Chondrocyte (in vitro differentiated cells): ENCODE measurements around the gene TMCC2. TPM values are rescaled to one million over a fixed set of nuclear protein-coding genes. Genes with fewer than 3 reads are reported as not detected.
A peak's percentile ranks its signal among the peaks of the same experiment; 100 is the strongest.

Experiments used
- DNase-seq: peaks from one replicate; pipeline ENCODE4 v3.0.0; 2021; ENCODE audit warnings: mixed read lengths, low spot score
- H3K27ac Mint-ChIP-seq: one replicate; pipeline ENCODE4 v1.8.0; 2021; ENCODE audit warnings: mild to moderate bottlenecking, moderate library complexity, mixed read lengths; ENCODE audit not compliant: unreplicated experiment
- H3K27me3 Mint-ChIP-seq: 2 replicates; pipeline ENCODE4 v1.8.0; 2021; ENCODE audit warnings: low read depth, mixed read lengths
- H3K36me3 Mint-ChIP-seq: 2 replicates; pipeline ENCODE4 v1.8.0; 2021; ENCODE audit warnings: low read depth, mixed read lengths
- H3K4me1 Mint-ChIP-seq: 2 replicates; pipeline ENCODE4 v1.8.0; 2021; ENCODE audit warnings: low read depth, mild to moderate bottlenecking, mixed read lengths
- H3K4me3 Mint-ChIP-seq: one replicate; pipeline ENCODE4 v1.8.0; 2021; ENCODE audit warnings: mild to moderate bottlenecking, moderate library complexity, mixed read lengths; ENCODE audit not compliant: unreplicated experiment
- H3K9me3 Mint-ChIP-seq: 2 replicates; pipeline ENCODE4 v1.8.0; 2021; ENCODE audit warnings: low read depth, mixed read lengths
- CTCF ChIP-seq: fragments of 200-600 bp; sonication (generic); IDR thresholded peaks from 2 replicates; pipeline ENCODE4 v1.5.0; 2021; ENCODE audit warnings: antibody characterized with exemption, mild to moderate bottlenecking, moderate library complexity
- total RNA-seq: library from RNA; stranded (reverse); gene quantifications from 3 replicates; pipeline ENCODE4 v1.2.1, GENCODE V29; 2021

Gene TMCC2
- total RNA-seq, 1 donor from 2014 or later, result 4.8 TPM

- Mint-ChIP-seq H3K27me3 (no peaks in the 10 kb centered on the region), H3K9me3 (no peaks in the 10 kb centered on the region), H3K4me3 (no peak overlapping the region), H3K4me1 (peaks cover 20% of the 10 kb centered on the region), H3K36me3 (no peaks in the 10 kb centered on the region), H3K27ac (no peak overlapping the region)
- no peak for TF ChIP-seq CTCF
- DNase-seq, result no peak
Measured at GRCh38 chr1:205204552-205204951, 23.2 kb upstream of the TMCC2 start.

GRCh38 chr1:205205055-205205454, 22.7 kb upstream of the TMCC2 start:
- no peaks in the 10 kb centered on the region for H3K36me3 Mint-ChIP-seq
- DNase-seq, result no peak
- no peaks in the 10 kb centered on the region for H3K27me3 Mint-ChIP-seq
- H3K9me3 Mint-ChIP-seq, result no peaks in the 10 kb centered on the region
- no peak overlapping the region for H3K27ac Mint-ChIP-seq
- H3K4me3 Mint-ChIP-seq, result no peak overlapping the region
- peaks cover 20% of the 10 kb centered on the region for H3K4me1 Mint-ChIP-seq
- no peak for TF ChIP-seq CTCF

GRCh38 chr1:205208811-205209210, 18.9 kb upstream of the TMCC2 start:
- no peaks in the 10 kb centered on the region for H3K9me3 Mint-ChIP-seq
- H3K4me3 Mint-ChIP-seq, result no peak overlapping the region
- peaks cover 26% of the 10 kb centered on the region for H3K4me1 Mint-ChIP-seq
- H3K36me3 Mint-ChIP-seq, result no peaks in the 10 kb centered on the region
- H3K27me3 Mint-ChIP-seq, result no peaks in the 10 kb centered on the region
- no peak for DNase-seq
- no peak for TF ChIP-seq CTCF
- no peak overlapping the region for H3K27ac Mint-ChIP-seq

GRCh38 chr1:205210756-205211168, 17.0 kb upstream of the TMCC2 start:
- H3K27ac Mint-ChIP-seq, result peak overlapping the region; percentile 95
- peaks cover 6% of the 10 kb centered on the region for H3K27me3 Mint-ChIP-seq
- no peaks in the 10 kb centered on the region for H3K9me3 Mint-ChIP-seq
- no peaks in the 10 kb centered on the region for H3K36me3 Mint-ChIP-seq
- H3K4me3 Mint-ChIP-seq, result peak overlapping the region; percentile 95
- no peak for TF ChIP-seq CTCF
- H3K4me1 Mint-ChIP-seq, result peaks cover 14% of the 10 kb centered on the region
- DNase-seq, result no peak

GRCh38 chr1:205211169-205211838, 16.4 kb upstream of the TMCC2 start, which contains the start of gene DSTYK:
TSS of gene DSTYK (minus strand) at chr1:205211702. CDS start at chr1:205211535, 167 bp downstream.
- TF ChIP-seq CTCF, result no peak
- Mint-ChIP-seq H3K27ac (peak within 1 kb of the TSS; percentile 95), H3K27me3 (peaks cover 6% of the 10 kb centered on the region), H3K4me1 (peaks cover 14% of the 10 kb centered on the region), H3K4me3 (peak within 1 kb of the TSS; percentile 95), H3K9me3 (no peaks in the 10 kb centered on the region), H3K36me3 (no peaks in the 10 kb centered on the region)
- peak; percentile 97 for DNase-seq
